Prostate gland (tissue), 2 donors: ENCODE results near the gene ACSL1. TPM values are rescaled to one million over a fixed set of nuclear protein-coding genes. Genes with fewer than 3 reads are reported as not detected.

Experiments used
- DNase-seq: peaks from one replicate; pipeline ENCODE4 v3.0.0-alpha.2; 2019; ENCODE audit warnings: low spot score
- H3K27ac ChIP-seq, 2 donors: fragments of 200-600 bp; sonication (generic); 2 replicates each; pipeline ENCODE4 v1.5.1; 2017 to 2019
- H3K27me3 ChIP-seq: fragments of 200-600 bp; sonication (generic); replicated peaks from 2 replicates; pipeline ENCODE4 v1.5.1; 2019; ENCODE audit not compliant: insufficient read depth
- H3K36me3 ChIP-seq, 2 donors: fragments of 200-600 bp; sonication (generic); 1 replicate in 1 of 2; 2 replicates in 1 of 2; pipeline versions ENCODE4 v1.5.1 to v1.8.1; 2017 to 2019
- H3K4me1 ChIP-seq: fragments of 200-600 bp; sonication (generic); replicated peaks from 2 replicates; pipeline ENCODE4 v1.5.1; 2019
- H3K4me3 ChIP-seq, 2 donors: fragments of 200-600 bp; sonication (generic); 2 replicates each; pipeline ENCODE4 v1.5.1; 2017 to 2019
- H3K9me3 ChIP-seq: fragments of 200-600 bp; sonication (generic); 2 replicates; pipeline ENCODE4 v1.5.1; 2017
- POLR2A ChIP-seq: fragments of 450-650 bp; IDR thresholded peaks from one replicate; pipeline ENCODE4 v1.6.1; 2016; ENCODE audit warnings: antibody characterized with exemption, mild to moderate bottlenecking
- POLR2AphosphoS5 ChIP-seq: sonication (generic); formaldehyde crosslinking; IDR thresholded peaks from one replicate; pipeline ENCODE4 v1.6.1; 2017; ENCODE audit warnings: antibody characterized with exemption
- WGBS: methylation state at CpG from one replicate; pipeline ENCODE4 v1.1.5; 2018; 5-methylcytosine and 5-hydroxymethylcytosine counted together
- intact Hi-C: fragments of 100-400 bp; cut with DNase I; formaldehyde crosslinking; loops from one replicate; pipeline ENCODE4 v1.14.2; 2022
- total RNA-seq, 2 donors: library from RNA; depleted of rRNA; stranded (reverse); fragments of >200 nt; gene quantifications; one replicate each; pipeline ENCODE4 v1.1.0, GENCODE V29; 2016
- TF ChIP-seq, protein P1 (sequence below), 4 experiments: fragments of 200-600 bp in 2 of 4; fragments of 450-650 bp in 2 of 4; sonication (generic) in 2 of 4; IDR thresholded peaks; 1 replicate in 3 of 4; 2 replicates in 1 of 4; pipeline ENCODE4 v1.5.1; 2016 to 2019; ENCODE audit warnings: antibody characterized with exemption in 4 of 4, mild to moderate bottlenecking in 2 of 4, moderate library complexity in 2 of 4

ACSL1 gene
- total RNA-seq, 2 donors from 2014 or later = 71.7 to 157 TPM

DNA sequence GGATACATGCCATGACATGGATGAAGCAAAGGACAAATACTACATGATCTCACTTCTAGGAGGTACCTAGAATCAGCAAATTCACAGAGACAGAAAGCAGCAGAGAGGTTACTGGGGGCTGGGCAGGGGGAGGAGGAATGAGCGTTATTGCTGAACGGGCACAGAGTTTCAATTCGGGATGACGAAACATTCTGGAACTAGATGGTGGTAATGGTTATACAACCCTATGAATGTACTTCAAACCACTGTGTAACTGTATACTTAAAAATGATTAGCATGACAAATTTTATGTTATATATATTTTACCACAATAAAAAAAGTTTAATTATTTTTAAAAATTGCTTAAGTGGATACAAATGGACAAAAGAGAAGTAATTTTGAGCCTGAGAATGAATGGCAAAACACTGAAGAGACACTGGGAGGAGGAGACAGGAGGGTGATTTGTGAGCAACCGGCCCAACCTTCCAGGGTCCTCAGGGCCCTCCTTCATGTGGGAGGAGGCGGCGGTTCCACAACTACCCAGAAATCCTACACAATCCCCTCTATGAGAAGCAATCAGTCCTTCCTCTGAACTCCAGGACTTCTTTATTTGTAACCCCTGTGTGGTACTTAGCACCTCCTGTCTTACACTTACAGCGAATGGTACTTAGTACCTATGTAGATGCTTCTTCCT lies 14.1 kb downstream of the ACSL1 start:
- H3K4me3 ChIP-seq = no peak overlapping the region
- peaks cover 21% of the 10 kb centered on the region for H3K4me1 ChIP-seq
- H3K27me3 ChIP-seq = no peaks in the 10 kb centered on the region
- H3K9me3 ChIP-seq = no peaks in the 10 kb centered on the region
- intact Hi-C loops = no loop called here
- H3K27ac ChIP-seq = peak overlapping the region in 1 of 2 donors; percentile 91
- H3K36me3 ChIP-seq = no peaks in the 10 kb centered on the region
- no peak for DNase-seq
- no peak for TF ChIP-seq POLR2A
- TF ChIP-seq POLR2AphosphoS5 = no peak
- TF ChIP-seq, protein P1, sequence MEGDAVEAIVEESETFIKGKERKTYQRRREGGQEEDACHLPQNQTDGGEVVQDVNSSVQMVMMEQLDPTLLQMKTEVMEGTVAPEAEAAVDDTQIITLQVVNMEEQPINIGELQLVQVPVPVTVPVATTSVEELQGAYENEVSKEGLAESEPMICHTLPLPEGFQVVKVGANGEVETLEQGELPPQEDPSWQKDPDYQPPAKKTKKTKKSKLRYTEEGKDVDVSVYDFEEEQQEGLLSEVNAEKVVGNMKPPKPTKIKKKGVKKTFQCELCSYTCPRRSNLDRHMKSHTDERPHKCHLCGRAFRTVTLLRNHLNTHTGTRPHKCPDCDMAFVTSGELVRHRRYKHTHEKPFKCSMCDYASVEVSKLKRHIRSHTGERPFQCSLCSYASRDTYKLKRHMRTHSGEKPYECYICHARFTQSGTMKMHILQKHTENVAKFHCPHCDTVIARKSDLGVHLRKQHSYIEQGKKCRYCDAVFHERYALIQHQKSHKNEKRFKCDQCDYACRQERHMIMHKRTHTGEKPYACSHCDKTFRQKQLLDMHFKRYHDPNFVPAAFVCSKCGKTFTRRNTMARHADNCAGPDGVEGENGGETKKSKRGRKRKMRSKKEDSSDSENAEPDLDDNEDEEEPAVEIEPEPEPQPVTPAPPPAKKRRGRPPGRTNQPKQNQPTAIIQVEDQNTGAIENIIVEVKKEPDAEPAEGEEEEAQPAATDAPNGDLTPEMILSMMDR (IDR thresholded peaks at IDR 0.05) = no peak
- 92% methylated on average over 8 of the region's 8 CpGs for WGBS

DNA sequence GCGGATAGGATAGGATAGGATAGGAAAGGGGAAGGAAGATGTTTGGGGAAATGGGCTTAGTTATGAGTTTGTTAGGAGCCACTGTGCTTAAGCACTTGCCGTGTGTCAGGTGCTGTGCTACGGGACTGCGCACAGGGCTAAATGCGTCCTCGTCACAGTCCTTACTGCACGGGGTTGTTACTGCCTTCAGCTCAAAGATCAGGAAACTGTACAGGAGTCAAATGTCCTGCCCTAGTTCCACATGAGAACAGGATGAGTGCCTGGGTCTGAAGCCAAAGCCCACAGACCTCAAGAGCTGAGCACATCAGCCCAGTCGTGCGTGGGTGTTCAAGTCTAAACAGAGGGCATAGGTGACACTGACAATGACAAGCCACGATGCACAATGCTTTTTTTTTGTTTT lies 15.0 kb downstream of the ACSL1 start:
- H3K4me1 ChIP-seq = peaks cover 27% of the 10 kb centered on the region
- DNase-seq = no peak

DNA sequence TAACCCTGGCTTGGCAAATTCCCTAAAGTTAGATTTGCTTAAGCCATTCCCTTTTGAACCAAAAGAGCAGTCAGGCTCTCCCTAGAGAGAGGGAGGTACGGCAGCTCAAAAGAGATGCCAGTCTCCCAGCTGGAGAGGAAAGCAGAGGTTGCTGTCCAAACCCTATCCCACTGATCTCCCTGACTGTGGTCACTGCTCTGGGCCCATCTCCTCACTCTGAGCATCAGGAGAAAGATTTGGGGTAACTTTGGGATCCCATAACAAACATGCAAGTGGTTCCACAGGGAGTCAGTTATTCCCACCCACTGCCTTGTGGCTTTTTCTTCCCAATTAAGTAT lies 17.1 kb downstream of the ACSL1 start:
- DNase-seq = no peak
- H3K36me3 ChIP-seq = no peaks in the 10 kb centered on the region
- 27% methylated on average over 1 of the region's 1 CpG for WGBS
- no peak overlapping the region for H3K4me3 ChIP-seq
- intact Hi-C loops = no loop called here
- H3K27ac ChIP-seq = peak overlapping the region; percentile 81 to 89
- TF ChIP-seq, protein P1 (IDR thresholded peaks at IDR 0.05) = no peak
- TF ChIP-seq POLR2A (no peak), POLR2AphosphoS5 (no peak)
- peaks cover 22% of the 10 kb centered on the region for H3K4me1 ChIP-seq
- H3K27me3 ChIP-seq = no peaks in the 10 kb centered on the region
- no peaks in the 10 kb centered on the region for H3K9me3 ChIP-seq

More for the DNA sequence above, 15.0 kb downstream of the ACSL1 start:
- WGBS = 77% methylated on average over 10 of the region's 10 CpGs
- TF ChIP-seq, protein P1 (IDR thresholded peaks at IDR 0.05) = no peak
- no peak for TF ChIP-seq POLR2AphosphoS5
- TF ChIP-seq POLR2A = no peak
- H3K4me3 ChIP-seq = no peak overlapping the region
- H3K9me3 ChIP-seq = no peaks in the 10 kb centered on the region
- intact Hi-C loops = no loop called here
- H3K36me3 ChIP-seq = no peaks in the 10 kb centered on the region
- H3K27me3 ChIP-seq = no peaks in the 10 kb centered on the region
- H3K27ac ChIP-seq = peak overlapping the region; percentile 24 to 35

DNA sequence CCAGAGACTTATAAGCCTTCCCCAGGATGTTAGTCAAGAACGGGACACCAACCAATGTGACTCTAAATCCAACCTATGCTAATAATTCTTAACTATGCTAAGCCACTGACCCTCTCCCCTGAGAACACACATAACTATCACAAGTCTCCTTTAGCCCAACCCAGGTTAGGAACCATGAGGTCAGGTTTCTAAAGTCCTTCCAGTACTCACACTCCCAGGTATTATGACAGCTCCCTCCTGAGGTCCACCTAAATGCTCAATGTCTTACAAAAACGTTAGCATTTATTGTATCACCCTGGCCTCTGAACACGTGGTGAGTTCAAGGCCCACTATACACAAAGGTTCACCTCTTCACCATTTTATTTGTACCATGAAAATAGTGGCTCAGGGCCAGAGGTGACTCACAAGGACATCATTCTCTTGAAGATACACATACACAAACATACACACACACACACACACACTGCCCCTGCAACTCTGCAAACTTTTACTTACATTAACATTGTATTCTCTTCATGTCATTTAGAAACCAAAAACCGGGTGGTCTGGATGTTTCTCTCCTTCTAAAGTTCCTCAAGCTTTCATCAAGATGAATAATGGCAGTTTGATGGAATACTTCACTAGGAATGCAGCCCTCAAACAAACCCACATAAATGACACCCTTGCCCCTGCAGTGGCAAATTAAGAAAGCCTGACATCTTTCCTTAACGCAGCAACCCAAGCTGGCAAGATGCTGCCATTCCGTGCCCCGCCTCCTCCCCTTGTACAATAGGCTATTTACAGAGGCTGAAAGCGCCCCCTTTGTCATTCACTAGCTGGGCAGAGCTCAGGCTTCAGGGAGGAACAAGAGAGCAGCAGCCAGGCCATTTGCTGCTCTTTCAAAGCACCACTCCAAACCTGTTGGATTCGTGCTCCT lies 17.7 kb downstream of the ACSL1 start:
- H3K4me3 ChIP-seq = no peak overlapping the region
- H3K4me1 ChIP-seq = peaks cover 22% of the 10 kb centered on the region
- no peaks in the 10 kb centered on the region for H3K27me3 ChIP-seq
- intact Hi-C loops = no loop called here
- no peak for DNase-seq
- H3K9me3 ChIP-seq = no peaks in the 10 kb centered on the region
- no peaks in the 10 kb centered on the region for H3K36me3 ChIP-seq
- H3K27ac ChIP-seq = peak overlapping the region; percentile 81 to 89
- TF ChIP-seq POLR2A (no peak), POLR2AphosphoS5 (no peak)
- TF ChIP-seq, protein P1 (IDR thresholded peaks at IDR 0.05) = no peak
- 29% methylated on average over 9 of the region's 9 CpGs for WGBS
